NT2/D1 (cell line): Measurements from ENCODE around the gene TMIGD2.

ENCODE experiments used
- SUZ12 ChIP-seq: IDR thresholded peaks from 2 replicates; pipeline ENCODE4 v1.6.1; 2011; ENCODE audit not compliant: insufficient read length, insufficient read depth; ENCODE audit errors: extremely low read depth
- YY1 ChIP-seq: IDR thresholded peaks from 2 replicates; pipeline ENCODE4 v1.6.1; 2011; ENCODE audit not compliant: insufficient read length, insufficient read depth
- ZNF274 ChIP-seq: IDR thresholded peaks from 2 replicates; pipeline ENCODE4 v1.6.1; 2011; ENCODE audit warnings: mild to moderate bottlenecking, low read depth, low read length

DNA sequence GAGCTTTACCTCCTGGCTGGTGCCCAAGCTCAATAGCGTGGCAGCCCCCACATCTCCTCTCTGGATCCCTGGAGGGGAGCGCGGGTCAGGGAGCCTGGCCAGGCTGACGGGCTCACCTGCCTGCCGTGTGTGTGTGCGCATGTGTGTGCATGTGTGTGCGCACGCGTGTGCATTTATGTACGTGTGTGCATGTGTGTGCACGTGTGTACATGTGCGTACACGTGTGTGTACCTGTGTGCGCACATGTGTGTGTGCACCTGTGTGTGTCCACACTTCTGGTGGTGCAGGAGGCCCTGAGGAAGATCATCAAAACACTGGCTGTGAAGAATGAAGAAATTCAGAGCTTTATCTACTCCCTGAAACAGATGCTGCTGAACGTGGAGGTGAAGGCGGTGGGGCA lies 3.5 kb upstream of the TMIGD2 start:
- no peak for TF ChIP-seq YY1
- TF ChIP-seq ZNF274, result no peak
- TF ChIP-seq SUZ12, result no peak
